ENCODE results near the gene EP400. TPM values are rescaled to one million over a fixed set of nuclear protein-coding genes. Genes with fewer than 3 reads are reported as not detected.

Gene EP400
- total and polyA plus RNA-seq, 9 of the 15 experiments (the other 6 are each of a cell fraction or from before 2014, with no cell fraction given) = 4.5 to 58.0 (median 7.0) TPM

GRCh38 chr12:131950182-131950913, 606 bp downstream of the EP400 start (continued):
- TF ChIP-seq FIP1L1 (IDR thresholded peaks at IDR 0.05; ENCODE audit: low read depth, low read length, poor library complexity, severe bottlenecking) = peak; percentile 57
- TF ChIP-seq MAFK (IDR thresholded peaks at IDR 0.05; ENCODE audit: low read length) = no peak
- peak; percentile 13; the same call in 1 of the 2 replicates for TF ChIP-seq CBX1 (IDR thresholded peaks at IDR 0.05; ENCODE audit: low read depth)
- TF ChIP-seq MYC (IDR thresholded peaks at IDR 0.05; ENCODE audit: low read depth, low read length) = no peak
- TF ChIP-seq MYC (CRISPR knock-in tag; IDR thresholded peaks at IDR 0.05; ENCODE audit: borderline replicate concordance, low read depth) = 0 out of 2 replicates have a peak, but pooled peaks have one; percentile 23
- TF ChIP-seq MBD1 (CRISPR knock-in tag; IDR thresholded peaks at IDR 0.05) = no peak
- TF ChIP-seq ZNF584 (CRISPR knock-in tag; IDR thresholded peaks at IDR 0.05; ENCODE audit: low read depth) = no peak
- TF ChIP-seq PRDM10 (IDR thresholded peaks at IDR 0.05; ENCODE audit: partially characterized antibody) = no peak
- TF ChIP-seq NFXL1 (CRISPR knock-in tag; IDR thresholded peaks at IDR 0.05) = no peak
- TF ChIP-seq GTF2E2 (tag; IDR thresholded peaks at IDR 0.05) = no peak; the same call in 1 of the 2 replicates
- no peak for TF ChIP-seq RBM34 (IDR thresholded peaks at IDR 0.05; ENCODE audit: borderline replicate concordance, insufficient read depth, low read length)
- no peak for TF ChIP-seq MCM5 (IDR thresholded peaks at IDR 0.05; ENCODE audit: low read depth)
- no peak for TF ChIP-seq ELK1 (CRISPR knock-in tag; IDR thresholded peaks at IDR 0.05)
- TF ChIP-seq PRMT5 (CRISPR knock-in tag; IDR thresholded peaks at IDR 0.05) = 0 out of 2 replicates have a peak, but pooled peaks have one; percentile 16
- TF ChIP-seq CEBPG (CRISPR knock-in tag; IDR thresholded peaks at IDR 0.05) = no peak
- no peak for TF ChIP-seq CEBPG (tag; conservative IDR thresholded peaks at IDR 0.05 in 1 of 2, IDR thresholded peaks at IDR 0.05 in 1 of 2)
- no peak for TF ChIP-seq BHLHE40 (IDR thresholded peaks at IDR 0.05; ENCODE audit: low read length)
- TF ChIP-seq FOXJ3 (CRISPR knock-in tag; IDR thresholded peaks at IDR 0.05) = no peak
- TF ChIP-seq GTF2B (IDR thresholded peaks at IDR 0.05; ENCODE audit: extremely low read depth, insufficient read length) = no peak
- TF ChIP-seq SIN3A (IDR thresholded peaks at IDR 0.05; ENCODE audit: borderline replicate concordance in 2 of 2, control insufficient read depth in 1 of 2, low read depth in 2 of 2, low read length in 2 of 2) = peak; percentile 34 to 74; a peak in 2 of 4 replicates
- TF ChIP-seq TAF7 (tag; IDR thresholded peaks at IDR 0.05) = no peak
